DMS53 treated with DMSO at 0.1 percent for 48 hours (cell line): ENCODE measurements around the gene NCOA3.

Source experiments
- DNase-seq: peaks from one replicate; lab custom pipeline; 2025; ENCODE audit not compliant: unreplicated experiment; lab: John Stamatoyannopoulos, UW

NCOA3 gene

DNA sequence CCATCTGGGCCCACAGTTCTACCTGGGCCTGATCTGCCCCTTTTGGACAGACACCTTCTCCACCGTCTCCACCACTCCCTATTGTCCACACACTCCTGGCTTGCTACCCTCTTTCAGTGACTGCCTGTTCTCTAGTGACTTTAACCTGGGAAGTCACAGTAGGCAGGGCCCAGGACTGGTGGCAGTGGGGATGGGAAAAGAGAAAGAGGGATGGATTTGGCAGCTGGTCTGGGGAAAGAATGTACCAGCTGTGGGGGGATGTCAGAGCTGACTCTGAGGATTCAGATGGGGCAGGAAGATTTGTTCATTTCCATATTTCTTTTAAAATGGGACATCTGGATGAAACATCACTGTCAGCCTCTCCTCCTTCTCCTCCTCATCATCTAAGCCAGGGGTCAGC is 198.1 kb downstream of the NCOA3 start:
- no peak for DNase-seq

GRCh38 chr20:47700327-47700726 is 198.6 kb downstream of the NCOA3 start:
- DNase-seq: no peak

GRCh38 chr20:47701612-47702011 is 199.9 kb downstream of the NCOA3 start:
- no peak for DNase-seq

- DNase-seq: no peak
Observed at GRCh38 chr20:47703748-47704147, 202.1 kb downstream of the NCOA3 start.

DNA sequence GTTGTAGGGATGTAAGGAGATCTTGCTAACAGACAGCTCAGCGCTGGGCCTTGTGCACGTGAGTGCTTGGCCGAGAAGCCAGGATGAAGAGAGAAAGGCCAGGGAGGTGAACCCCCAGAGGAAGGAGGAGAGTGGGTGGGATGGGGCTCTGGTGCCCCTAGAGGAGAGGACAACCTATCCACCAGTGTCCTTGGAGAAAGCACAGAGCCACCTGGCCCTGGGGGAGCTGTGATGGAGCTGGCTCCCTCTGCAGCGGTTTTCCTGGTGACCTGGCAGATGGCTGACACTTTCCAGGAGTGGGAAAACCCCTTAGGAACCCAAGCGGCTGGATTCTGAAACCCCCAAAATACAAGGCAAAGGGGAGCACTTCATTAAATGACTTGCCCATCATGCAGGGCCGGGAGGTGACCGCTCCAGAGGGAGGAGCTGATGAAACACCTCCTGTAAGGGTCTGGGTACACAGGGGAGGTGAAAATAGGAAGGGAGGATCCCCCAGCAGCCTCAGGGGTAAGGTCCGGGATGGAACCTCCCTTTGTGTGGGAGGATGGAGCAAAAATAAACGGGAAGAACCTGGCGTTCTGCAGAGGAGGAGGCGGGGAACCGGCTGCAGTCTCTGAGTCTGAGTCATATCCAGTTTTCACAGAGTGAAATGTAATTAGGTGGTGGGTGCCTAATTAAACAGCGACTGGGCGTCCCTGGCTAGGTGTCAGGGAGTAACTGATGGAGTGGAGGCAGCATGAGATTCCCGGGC is 203.2 kb downstream of the NCOA3 start:
- no peak for DNase-seq

DNA sequence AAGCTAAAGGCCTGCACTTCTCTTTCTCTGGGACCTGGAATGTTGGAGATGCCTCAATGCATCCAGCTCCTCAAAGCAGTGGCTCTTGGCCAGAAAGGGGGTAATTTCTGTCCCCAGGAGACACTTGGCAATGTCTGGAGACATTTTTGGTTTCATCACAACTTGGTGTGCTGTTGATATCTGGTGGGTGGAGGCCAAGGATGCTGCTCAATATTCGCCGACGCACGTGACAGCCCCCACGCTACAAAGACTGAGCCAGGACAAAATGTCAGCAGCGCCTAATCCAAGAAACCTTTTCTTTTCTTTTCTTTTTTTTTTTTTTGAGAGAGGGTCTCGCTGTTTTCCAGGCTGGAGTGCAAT is 203.8 kb downstream of the NCOA3 start:
- no peak for DNase-seq

- no peak for DNase-seq
Observed at GRCh38 chr20:47706345-47706744, 204.7 kb downstream of the NCOA3 start.
